ENCODE data around the gene CSNK1G3.

- no peak for TF ChIP-seq JUND (IDR thresholded peaks at IDR 0.05)
- no peak for TF ChIP-seq SRF (IDR thresholded peaks at IDR 0.05; ENCODE audit: low read depth)
- TF ChIP-seq POLR2A (IDR thresholded peaks at IDR 0.05; ENCODE audit: borderline replicate concordance, extremely low read depth, insufficient read depth, insufficient read length): no peak
- no peak for TF ChIP-seq CTCF (IDR thresholded peaks at IDR 0.05 in 2 of 3, conservative IDR thresholded peaks at IDR 0.05 in 1 of 3; ENCODE audit: borderline replicate concordance in 1 of 3, insufficient read depth in 1 of 3, low read depth in 2 of 3, low read length in 2 of 3)
- no peak for TF ChIP-seq SIN3A (IDR thresholded peaks at IDR 0.05; ENCODE audit: low read depth)
- no peak for TF ChIP-seq ZNF274 (IDR thresholded peaks at IDR 0.05; ENCODE audit: low read depth, low read length)
- TF ChIP-seq POLR2AphosphoS5 (IDR thresholded peaks at IDR 0.05; ENCODE audit: low read depth, low read length): no peak
- no peak for TF ChIP-seq EGR1 (IDR thresholded peaks at IDR 0.05; ENCODE audit: low read depth)
- TF ChIP-seq MAX (IDR thresholded peaks at IDR 0.05): no peak
- TF ChIP-seq REST (IDR thresholded peaks at IDR 0.05; ENCODE audit: low read depth): no peak
- no peak for TF ChIP-seq EZH2phosphoT487 (IDR thresholded peaks at IDR 0.05; ENCODE audit: borderline replicate concordance)
- TF ChIP-seq EZH2 (IDR thresholded peaks at IDR 0.05): no peak
These were observed 16.9 kb downstream of the CSNK1G3 start for GRCh38 chr5:123528878-123529277.

Data from HCT116 (cell line).